Stimulated activated CD4-positive, alpha-beta T cell treated with anti-CD3 and anti-CD28 coated beads, Interleukin-4, amount 100 ng/mL, for 1 hour (primary cell): ENCODE measurements around the gene DIPK1B.
A peak's percentile ranks its signal among the peaks of the same experiment; 100 is the strongest.

Source experiments
- DNase-seq: peaks from one replicate; pipeline ENCODE4 v3.0.0-alpha.2; 2020

Gene DIPK1B

GRCh38 chr9:136686794-136687711, 25.3 kb upstream of the DIPK1B start, which contains the start of gene AGPAT2:
Gene AGPAT2 (minus strand): TSS chr9:136687457. CDS start chr9:136687357, 100 bp downstream.
- DNase-seq: peak; percentile 73

- DNase-seq: no peak
Measured at GRCh38 chr9:136687721-136688223, 24.6 kb upstream of the DIPK1B start.

- DNase-seq: no peak
Measured at GRCh38 chr9:136688274-136689107, 23.9 kb upstream of the DIPK1B start.

- DNase-seq: no peak
Measured at GRCh38 chr9:136689108-136689460, 23.3 kb upstream of the DIPK1B start.

- DNase-seq: no peak
Measured at GRCh38 chr9:136690104-136690805, 22.1 kb upstream of the DIPK1B start.

- DNase-seq: no peak
Measured at GRCh38 chr9:136690806-136691261, 21.5 kb upstream of the DIPK1B start.

GRCh38 chr9:136691316-136692184, 20.8 kb upstream of the DIPK1B start:
- no peak for DNase-seq

GRCh38 chr9:136692185-136693134, 19.9 kb upstream of the DIPK1B start:
- DNase-seq: no peak

- no peak for DNase-seq
Measured at GRCh38 chr9:136693135-136693489, 19.3 kb upstream of the DIPK1B start.

GRCh38 chr9:136693490-136694162, 18.7 kb upstream of the DIPK1B start:
- DNase-seq: no peak

- peak; percentile 30 for DNase-seq
Measured at GRCh38 chr9:136694163-136694871, 18.1 kb upstream of the DIPK1B start.

- no peak for DNase-seq
Measured at GRCh38 chr9:136694872-136695247, 17.5 kb upstream of the DIPK1B start.

- no peak for DNase-seq
Measured at GRCh38 chr9:136695435-136695895, 16.9 kb upstream of the DIPK1B start.

GRCh38 chr9:136695955-136696354, 16.4 kb upstream of the DIPK1B start:
- no peak for DNase-seq

GRCh38 chr9:136696502-136696901, 15.9 kb upstream of the DIPK1B start:
- no peak for DNase-seq

GRCh38 chr9:136697146-136697820, 15.1 kb upstream of the DIPK1B start:
- no peak for DNase-seq

GRCh38 chr9:136697821-136698526, 14.4 kb upstream of the DIPK1B start:
- no peak for DNase-seq

GRCh38 chr9:136698635-136699246, 13.6 kb upstream of the DIPK1B start:
- DNase-seq: no peak
